Keratinocyte (primary cell): Measurements from ENCODE around the gene IKZF1.

Experiments
- EZH2 ChIP-seq: IDR thresholded peaks from one replicate; pipeline ENCODE4 v1.6.1; 2012; ENCODE audit warnings: inconsistent platforms, mild to moderate bottlenecking, low read length, moderate library complexity
- TF ChIP-seq, protein P1 (sequence below), 3 experiments: IDR thresholded peaks in 1 of 3; conservative IDR thresholded peaks in 1 of 3; optimal IDR thresholded peaks in 1 of 3; 2 replicates in 2 of 3; 3 replicates in 1 of 3; pipeline versions ENCODE3 to v1.5.1; 2011; ENCODE audit warnings: low read length in 3 of 3, mild to moderate bottlenecking in 3 of 3, moderate library complexity in 2 of 3, control low read depth in 1 of 3, inconsistent platforms in 1 of 3; ENCODE audit not compliant: insufficient read depth in 2 of 3; ENCODE audit errors: extremely low read depth in 1 of 3

DNA sequence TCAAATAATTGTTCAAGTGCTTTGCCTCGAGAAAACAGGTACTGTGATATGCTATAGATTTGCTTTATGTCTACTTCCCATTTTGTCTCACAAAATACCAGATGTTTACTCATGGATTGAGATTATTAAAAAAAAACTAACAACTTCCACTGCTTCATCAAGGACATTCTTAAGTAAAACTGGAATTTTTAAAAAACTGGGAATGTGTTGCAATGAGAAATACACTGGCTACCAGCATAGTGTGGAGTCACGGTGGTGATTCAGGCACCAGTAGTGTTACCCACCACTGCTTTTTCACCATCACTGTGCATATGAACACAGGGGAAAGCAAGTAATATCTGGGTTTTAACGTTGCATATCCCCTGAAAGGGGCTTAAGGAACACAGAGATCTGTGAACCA, 124.4 kb downstream of the IKZF1 start:
- TF ChIP-seq, protein P1, sequence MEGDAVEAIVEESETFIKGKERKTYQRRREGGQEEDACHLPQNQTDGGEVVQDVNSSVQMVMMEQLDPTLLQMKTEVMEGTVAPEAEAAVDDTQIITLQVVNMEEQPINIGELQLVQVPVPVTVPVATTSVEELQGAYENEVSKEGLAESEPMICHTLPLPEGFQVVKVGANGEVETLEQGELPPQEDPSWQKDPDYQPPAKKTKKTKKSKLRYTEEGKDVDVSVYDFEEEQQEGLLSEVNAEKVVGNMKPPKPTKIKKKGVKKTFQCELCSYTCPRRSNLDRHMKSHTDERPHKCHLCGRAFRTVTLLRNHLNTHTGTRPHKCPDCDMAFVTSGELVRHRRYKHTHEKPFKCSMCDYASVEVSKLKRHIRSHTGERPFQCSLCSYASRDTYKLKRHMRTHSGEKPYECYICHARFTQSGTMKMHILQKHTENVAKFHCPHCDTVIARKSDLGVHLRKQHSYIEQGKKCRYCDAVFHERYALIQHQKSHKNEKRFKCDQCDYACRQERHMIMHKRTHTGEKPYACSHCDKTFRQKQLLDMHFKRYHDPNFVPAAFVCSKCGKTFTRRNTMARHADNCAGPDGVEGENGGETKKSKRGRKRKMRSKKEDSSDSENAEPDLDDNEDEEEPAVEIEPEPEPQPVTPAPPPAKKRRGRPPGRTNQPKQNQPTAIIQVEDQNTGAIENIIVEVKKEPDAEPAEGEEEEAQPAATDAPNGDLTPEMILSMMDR (optimal IDR thresholded peaks at IDR 0.05 in 1 of 3, IDR thresholded peaks at IDR 0.05 in 1 of 3, conservative IDR thresholded peaks at IDR 0.05 in 1 of 3; ENCODE audit: extremely low read depth in 1 of 3, insufficient read depth in 2 of 3, low read length in 3 of 3) = no peak
- no peak for TF ChIP-seq EZH2
